Adrenal gland (tissue), 5 donors: ENCODE results near the gene AVL9.
"Not testable (repeated sequence)": the region's sequence is repeated elsewhere in the genome, so short reads cannot be mapped to it uniquely, and the experiment has no call there.

Source experiments
- POLR2A ChIP-seq, 2 donors: fragments of 450-650 bp; IDR thresholded peaks; one replicate each; pipeline ENCODE4 v1.6.1; 2017; ENCODE audit warnings: antibody characterized with exemption in 2 of 2, mild to moderate bottlenecking in 2 of 2, moderate library complexity in 1 of 2
- TF ChIP-seq, protein P1 (sequence below), 6 experiments: fragments of 450-650 bp in 4 of 6; fragments of 200-600 bp in 2 of 6; sonication (generic) in 1 of 6; IDR thresholded peaks; 1 replicate in 5 of 6; 2 replicates in 1 of 6; pipeline versions ENCODE4 v1.5.1 to v1.8.0; 2016 to 2021; ENCODE audit warnings: antibody characterized with exemption in 6 of 6, mild to moderate bottlenecking in 2 of 6, moderate library complexity in 1 of 6
- donor health status: DM: no; HTN: no; CAD: no.

DNA sequence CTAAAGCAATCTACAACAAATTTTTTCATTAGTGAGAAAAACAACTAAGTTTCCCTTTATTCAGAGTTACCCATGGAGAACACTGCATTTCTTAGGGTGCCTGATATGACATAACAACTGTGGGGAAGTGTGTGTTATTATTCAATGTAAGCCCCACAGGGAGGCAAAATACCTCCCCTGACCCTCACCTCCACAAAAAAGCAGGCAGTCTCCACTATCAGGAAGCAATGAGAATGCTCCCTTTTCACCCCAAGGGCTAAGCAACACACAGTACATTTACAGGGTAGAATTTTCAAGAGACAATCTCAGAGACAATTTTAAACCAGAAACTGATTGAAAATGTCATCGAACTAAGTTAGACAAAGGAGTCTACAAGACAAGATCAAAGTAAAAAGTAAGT lies 138.2 kb downstream of the AVL9 start:
- TF ChIP-seq POLR2A (IDR thresholded peaks at IDR 0.05) = not testable (repeated sequence)
- TF ChIP-seq, protein P1, sequence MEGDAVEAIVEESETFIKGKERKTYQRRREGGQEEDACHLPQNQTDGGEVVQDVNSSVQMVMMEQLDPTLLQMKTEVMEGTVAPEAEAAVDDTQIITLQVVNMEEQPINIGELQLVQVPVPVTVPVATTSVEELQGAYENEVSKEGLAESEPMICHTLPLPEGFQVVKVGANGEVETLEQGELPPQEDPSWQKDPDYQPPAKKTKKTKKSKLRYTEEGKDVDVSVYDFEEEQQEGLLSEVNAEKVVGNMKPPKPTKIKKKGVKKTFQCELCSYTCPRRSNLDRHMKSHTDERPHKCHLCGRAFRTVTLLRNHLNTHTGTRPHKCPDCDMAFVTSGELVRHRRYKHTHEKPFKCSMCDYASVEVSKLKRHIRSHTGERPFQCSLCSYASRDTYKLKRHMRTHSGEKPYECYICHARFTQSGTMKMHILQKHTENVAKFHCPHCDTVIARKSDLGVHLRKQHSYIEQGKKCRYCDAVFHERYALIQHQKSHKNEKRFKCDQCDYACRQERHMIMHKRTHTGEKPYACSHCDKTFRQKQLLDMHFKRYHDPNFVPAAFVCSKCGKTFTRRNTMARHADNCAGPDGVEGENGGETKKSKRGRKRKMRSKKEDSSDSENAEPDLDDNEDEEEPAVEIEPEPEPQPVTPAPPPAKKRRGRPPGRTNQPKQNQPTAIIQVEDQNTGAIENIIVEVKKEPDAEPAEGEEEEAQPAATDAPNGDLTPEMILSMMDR (IDR thresholded peaks at IDR 0.05) = not testable (repeated sequence)
